HG02884 (cell line): ENCODE results near the gene CACFD1.
A peak's percentile ranks its signal among the peaks of the same experiment; 100 is the strongest.

Source experiments
- ATAC-seq: cut with Tn5 transposase; IDR thresholded peaks from one replicate; pipeline ENCODE4 v1.9.1; 2021; ENCODE audit warnings: mild to moderate bottlenecking, moderate library complexity; ENCODE audit not compliant: unreplicated experiment

The CACFD1 gene

GRCh38 chr9:133478851-133479711 lies 19.3 kb downstream of the CACFD1 start, which contains the start of gene SLC2A6:
Gene SLC2A6 (minus strand): TSS chr9:133479099. CDS start chr9:133479059, 40 bp downstream.
- peak; percentile 71 for ATAC-seq

- ATAC-seq = no peak
Observed at GRCh38 chr9:133483611-133484010, 23.8 kb downstream of the CACFD1 start.

- no peak for ATAC-seq
Observed at GRCh38 chr9:133484671-133485437, 25.1 kb downstream of the CACFD1 start.

GRCh38 chr9:133485531-133486260 lies 25.9 kb downstream of the CACFD1 start:
- ATAC-seq = no peak

GRCh38 chr9:133487331-133487725 lies 27.6 kb downstream of the CACFD1 start:
- ATAC-seq = no peak

GRCh38 chr9:133488686-133489252 lies 29.0 kb downstream of the CACFD1 start:
- ATAC-seq = no peak

GRCh38 chr9:133489253-133490190 lies 29.7 kb downstream of the CACFD1 start:
- ATAC-seq = no peak

GRCh38 chr9:133490201-133490681 lies 30.5 kb downstream of the CACFD1 start:
- ATAC-seq = no peak

GRCh38 chr9:133490865-133491655 lies 31.3 kb downstream of the CACFD1 start:
- no peak for ATAC-seq

GRCh38 chr9:133491656-133491925 lies 31.8 kb downstream of the CACFD1 start:
- ATAC-seq = no peak

- no peak for ATAC-seq
Observed at GRCh38 chr9:133492061-133493021, 32.6 kb downstream of the CACFD1 start.

GRCh38 chr9:133493428-133493827 lies 33.6 kb downstream of the CACFD1 start:
- no peak for ATAC-seq

- ATAC-seq = no peak
Observed at GRCh38 chr9:133493845-133494540, 34.2 kb downstream of the CACFD1 start.

- ATAC-seq = no peak
Observed at GRCh38 chr9:133494636-133495326, 35.0 kb downstream of the CACFD1 start.

- ATAC-seq = no peak
Observed at GRCh38 chr9:133495327-133496293, 35.8 kb downstream of the CACFD1 start.
